Activated T-cell treated with anti-CD3 and anti-CD28 coated beads, Interleukin-2, amount 50 U/mL, for 72 hours (primary cell): ENCODE data around the gene MLLT10. TPM values are rescaled to one million over a fixed set of nuclear protein-coding genes. Genes with fewer than 3 reads are reported as not detected.
"Not testable (repeated sequence)": the region's sequence is repeated elsewhere in the genome, so short reads cannot be mapped to it uniquely, and the experiment has no call there.

ENCODE experiments used
- ATAC-seq, 2 donors: fragments of 150-1000 bp; cut with Tn5 transposase; replicated peaks in 1 of 2; 2 replicates each; pipeline ENCODE4 v1.10.0; 2021; ENCODE audit warnings: moderate library complexity in 2 of 2, mild to moderate bottlenecking in 1 of 2
- DNase-seq, 2 donors: peaks; one replicate each; pipeline ENCODE4 v3.0.0; 2021 to 2022; ENCODE audit warnings: mixed read lengths in 1 of 2
- H3K27ac Mint-ChIP-seq: one replicate; pipeline ENCODE4 v1.8.0; 2022; ENCODE audit warnings: mild to moderate bottlenecking, moderate library complexity, mixed read lengths
- H3K27me3 Mint-ChIP-seq: one replicate; pipeline ENCODE4 v1.8.0; 2022; ENCODE audit warnings: low read depth, mixed read lengths
- H3K36me3 Mint-ChIP-seq, 2 donors: one replicate each; pipeline ENCODE4 v1.8.0; 2022; ENCODE audit warnings: mixed read lengths in 2 of 2, mild to moderate bottlenecking in 1 of 2; ENCODE audit not compliant: insufficient read depth in 2 of 2
- H3K4me1 Mint-ChIP-seq: one replicate; pipeline ENCODE4 v1.8.0; 2022; ENCODE audit warnings: low read depth, mixed read lengths
- H3K4me3 Mint-ChIP-seq, 2 donors: one replicate each; pipeline ENCODE4 v1.8.0; 2022; ENCODE audit warnings: mild to moderate bottlenecking in 2 of 2, mixed read lengths in 2 of 2, moderate library complexity in 2 of 2
- H3K9me3 Mint-ChIP-seq, 2 donors: one replicate each; pipeline ENCODE4 v1.8.0; 2022; ENCODE audit warnings: mixed read lengths in 2 of 2
- total RNA-seq, 2 donors: library from RNA; stranded (reverse); gene quantifications; one replicate each; pipeline ENCODE4 v1.2.3, GENCODE V29; 2022

Gene MLLT10
- total RNA-seq, 2 donors from 2014 or later = 45.4 to 46.0 TPM

GRCh38 chr10:21607907-21608306 lies 73.9 kb downstream of the MLLT10 start:
- peaks cover 3 to 25% of the 10 kb centered on the region in 2 donors for H3K36me3 Mint-ChIP-seq
- DNase-seq (no peak), ATAC-seq (no peak)
- H3K4me1 Mint-ChIP-seq = peaks cover 38% of the 10 kb centered on the region
- no peak overlapping the region for H3K27ac Mint-ChIP-seq
- peaks cover 0 to 2% of the 10 kb centered on the region in 2 donors for H3K9me3 Mint-ChIP-seq
- no peaks in the 10 kb centered on the region for H3K27me3 Mint-ChIP-seq
- H3K4me3 Mint-ChIP-seq = no peak overlapping the region

- Mint-ChIP-seq H3K9me3 (no peaks in the 10 kb centered on the region), H3K27me3 (no peaks in the 10 kb centered on the region), H3K4me1 (peaks cover 31% of the 10 kb centered on the region), H3K27ac (peak overlapping the region; percentile 28), H3K4me3 (no peak overlapping the region), H3K36me3 (peaks cover 0 to 10% of the 10 kb centered on the region in 2 donors)
- no peak for DNase-seq
- no peak for ATAC-seq
These were observed 80.0 kb downstream of the MLLT10 start for GRCh38 chr10:21614000-21614399.

DNA sequence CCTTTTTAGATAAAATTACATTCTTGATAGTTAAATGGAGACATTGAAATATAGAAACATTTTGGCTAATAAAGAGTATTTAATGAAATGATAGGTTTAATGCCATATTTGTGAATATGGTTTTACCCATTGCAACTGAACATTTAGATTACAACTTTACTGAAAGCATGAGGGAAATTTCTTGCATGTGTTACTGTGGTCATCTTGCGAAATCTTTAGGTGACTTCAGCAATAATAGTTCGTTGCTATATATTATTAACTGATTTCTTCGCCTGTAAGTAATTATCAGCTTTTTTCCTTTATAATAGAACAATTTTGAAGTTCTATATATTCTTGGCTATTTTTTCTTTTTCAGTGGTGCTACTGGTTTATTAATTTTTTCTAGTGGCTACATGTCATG lies 83.2 kb downstream of the MLLT10 start:
- H3K27ac Mint-ChIP-seq = no peak overlapping the region
- H3K4me3 Mint-ChIP-seq = no peak overlapping the region
- H3K27me3 Mint-ChIP-seq = no peaks in the 10 kb centered on the region
- ATAC-seq (no peak), DNase-seq (no peak)
- peaks cover 0 to 8% of the 10 kb centered on the region in 2 donors for H3K36me3 Mint-ChIP-seq
- peaks cover 15% of the 10 kb centered on the region for H3K4me1 Mint-ChIP-seq
- no peaks in the 10 kb centered on the region for H3K9me3 Mint-ChIP-seq

- Mint-ChIP-seq H3K27me3 (no peaks in the 10 kb centered on the region), H3K4me3 (no peak overlapping the region), H3K9me3 (no peaks in the 10 kb centered on the region), H3K27ac (no peak overlapping the region), H3K36me3 (peaks cover 2 to 26% of the 10 kb centered on the region in 2 donors), H3K4me1 (peaks cover 19% of the 10 kb centered on the region)
- no peak for DNase-seq
- no peak for ATAC-seq
These were observed 89.3 kb downstream of the MLLT10 start for GRCh38 chr10:21623291-21623690.

DNA sequence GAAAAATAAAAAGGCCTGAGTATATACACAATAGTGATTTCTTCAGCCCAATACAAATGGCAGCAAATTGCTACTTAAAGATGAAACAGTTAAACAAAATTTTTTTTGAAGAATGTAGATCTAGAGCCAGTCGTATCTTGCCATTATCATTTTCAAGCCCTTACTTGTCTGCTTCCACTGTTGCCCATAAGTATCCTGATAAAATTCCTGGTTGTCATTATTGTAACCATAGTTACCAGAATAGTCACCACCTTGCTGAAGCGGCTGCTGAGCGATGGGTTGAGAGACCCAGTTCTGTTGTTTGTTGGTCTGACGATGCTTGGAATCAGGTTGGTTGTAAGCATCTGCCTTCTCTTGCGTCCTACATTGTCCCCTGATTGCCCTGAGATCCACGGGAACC lies 90.4 kb downstream of the MLLT10 start:
- not testable (repeated sequence) for H3K27ac Mint-ChIP-seq, DNase-seq
- peaks cover 2 to 24% of the 10 kb centered on the region in 2 donors for H3K36me3 Mint-ChIP-seq

DNA sequence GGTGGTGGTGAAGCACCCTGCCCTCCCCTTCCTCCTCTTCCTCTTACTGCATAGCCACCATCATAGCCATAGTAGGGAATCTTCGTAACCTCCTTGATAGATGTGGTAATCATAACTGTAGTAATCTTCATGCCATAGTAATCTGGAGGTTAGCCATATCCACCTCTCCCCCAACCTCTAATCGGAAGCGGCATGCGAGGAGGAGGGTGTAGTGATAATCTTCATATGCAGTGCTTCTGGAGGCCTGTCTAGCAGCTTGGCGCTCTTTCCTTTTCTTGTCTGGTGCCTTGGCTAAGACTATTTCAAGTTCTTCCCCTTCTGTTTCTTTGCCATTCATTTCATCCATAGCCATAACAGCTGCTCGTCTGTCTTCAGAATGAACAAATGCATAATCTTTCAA lies 90.9 kb downstream of the MLLT10 start:
- no peaks in the 10 kb centered on the region for H3K27me3 Mint-ChIP-seq
- H3K9me3 Mint-ChIP-seq = no peaks in the 10 kb centered on the region
- H3K27ac Mint-ChIP-seq = peak overlapping the region; percentile 24
- ATAC-seq = no peak
- peaks cover 19% of the 10 kb centered on the region for H3K4me1 Mint-ChIP-seq
- H3K4me3 Mint-ChIP-seq = no peak overlapping the region
- DNase-seq = no peak
- peaks cover 3 to 29% of the 10 kb centered on the region in 2 donors for H3K36me3 Mint-ChIP-seq

More for the DNA sequence above, 90.4 kb downstream of the MLLT10 start:
- not testable (repeated sequence) for H3K9me3 Mint-ChIP-seq, ATAC-seq, H3K4me3 Mint-ChIP-seq, H3K27me3 Mint-ChIP-seq
- peaks cover 19% of the 10 kb centered on the region for H3K4me1 Mint-ChIP-seq

DNA sequence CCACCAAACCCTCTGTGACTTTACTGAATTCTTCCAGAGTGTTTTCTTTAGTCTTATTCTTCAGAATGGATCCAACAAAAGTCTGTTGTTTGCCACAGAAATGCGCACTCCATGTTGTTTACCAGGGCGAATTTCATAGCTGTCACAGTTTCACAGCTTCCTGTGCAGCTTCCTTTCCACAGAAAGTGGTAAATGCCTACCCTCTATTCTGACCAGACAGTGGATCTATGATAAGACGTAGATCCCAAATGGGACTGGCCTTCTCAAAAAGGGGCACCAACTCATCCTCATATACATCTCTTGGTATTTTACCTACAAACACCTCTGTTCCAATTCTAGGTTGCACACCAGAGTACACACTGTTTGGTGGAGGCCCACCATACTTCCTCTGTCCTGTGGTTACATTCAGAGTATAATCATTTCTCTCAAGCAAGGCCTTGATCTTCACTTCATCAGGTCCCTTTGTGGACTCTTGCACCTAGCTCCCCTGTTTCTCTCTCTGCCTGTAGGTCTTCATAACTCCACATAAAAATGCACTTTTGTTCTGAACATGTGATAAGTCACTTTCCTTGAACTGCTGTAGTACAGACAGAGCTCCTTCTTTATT lies 91.7 kb downstream of the MLLT10 start:
- H3K4me3 Mint-ChIP-seq = no peak overlapping the region
- peaks cover 0 to under 1% of the 10 kb centered on the region in 2 donors for H3K9me3 Mint-ChIP-seq
- H3K27me3 Mint-ChIP-seq = no peaks in the 10 kb centered on the region
- H3K36me3 Mint-ChIP-seq = peaks cover 9 to 33% of the 10 kb centered on the region in 2 donors
- H3K4me1 Mint-ChIP-seq = peaks cover 19% of the 10 kb centered on the region
- DNase-seq = no peak
- H3K27ac Mint-ChIP-seq = peak overlapping the region; percentile 24
- ATAC-seq = no peak

DNA sequence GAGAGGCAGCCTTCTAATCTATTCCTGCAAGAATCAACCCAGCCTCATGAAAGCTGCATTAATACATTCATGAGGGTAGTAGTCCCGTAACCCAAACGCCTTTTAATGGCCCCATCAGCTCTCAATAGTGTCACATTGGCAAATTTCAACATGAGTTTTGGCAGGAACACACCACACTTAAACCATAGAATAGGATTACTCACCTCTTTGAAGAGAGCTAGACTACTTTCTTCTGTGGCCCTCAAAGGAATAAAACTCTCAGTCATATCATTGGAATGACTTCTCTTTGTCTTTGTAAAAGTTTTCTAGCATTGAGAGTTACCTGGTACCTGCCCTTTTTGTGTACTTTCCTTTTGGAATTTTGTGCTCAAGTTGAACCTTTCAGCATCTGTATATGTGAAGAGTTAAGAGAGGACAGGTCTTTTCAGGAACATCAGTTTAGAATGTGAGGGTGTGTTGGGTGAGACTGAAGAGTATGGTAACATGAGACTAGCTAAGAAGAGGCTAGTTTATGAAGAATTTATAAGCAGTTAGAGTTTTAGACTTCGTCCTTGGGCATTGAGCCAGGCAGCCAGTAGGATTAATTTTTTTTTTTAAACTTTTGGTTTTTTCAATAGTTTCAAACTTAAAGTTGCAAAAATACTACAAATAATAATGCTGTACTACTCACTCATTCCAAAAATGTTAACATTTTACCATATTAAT lies 92.6 kb downstream of the MLLT10 start:
- Mint-ChIP-seq H3K27me3 (no peaks in the 10 kb centered on the region), H3K9me3 (peaks cover 0 to 2% of the 10 kb centered on the region in 2 donors), H3K4me3 (no peak overlapping the region), H3K36me3 (peaks cover 10 to 38% of the 10 kb centered on the region in 2 donors), H3K27ac (no peak overlapping the region), H3K4me1 (peaks cover 19% of the 10 kb centered on the region)
- ATAC-seq = no peak
- no peak for DNase-seq

- H3K27ac Mint-ChIP-seq = no peak overlapping the region
These were observed 93.3 kb downstream of the MLLT10 start for GRCh38 chr10:21627331-21627730.

GRCh38 chr10:21628023-21628422 lies 94.0 kb downstream of the MLLT10 start:
- Mint-ChIP-seq H3K9me3 (peaks cover 0 to 2% of the 10 kb centered on the region in 2 donors), H3K4me1 (peaks cover 19% of the 10 kb centered on the region)

More at GRCh38 chr10:21627331-21627730, 93.3 kb downstream of the MLLT10 start:
- H3K27me3 Mint-ChIP-seq = no peaks in the 10 kb centered on the region
- H3K9me3 Mint-ChIP-seq = peaks cover 0 to 2% of the 10 kb centered on the region in 2 donors
- ATAC-seq (no peak), DNase-seq (no peak)
- peaks cover 10 to 38% of the 10 kb centered on the region in 2 donors for H3K36me3 Mint-ChIP-seq
- H3K4me1 Mint-ChIP-seq = peaks cover 19% of the 10 kb centered on the region
- H3K4me3 Mint-ChIP-seq = no peak overlapping the region

GRCh38 chr10:21628645-21629044 lies 94.6 kb downstream of the MLLT10 start:
- not testable (repeated sequence) for H3K4me3 Mint-ChIP-seq, DNase-seq, H3K9me3 Mint-ChIP-seq, H3K27me3 Mint-ChIP-seq, H3K27ac Mint-ChIP-seq, ATAC-seq
- H3K4me1 Mint-ChIP-seq = peaks cover 19% of the 10 kb centered on the region
- H3K36me3 Mint-ChIP-seq = peaks cover 10 to 38% of the 10 kb centered on the region in 2 donors

More at GRCh38 chr10:21628023-21628422, 94.0 kb downstream of the MLLT10 start:
- Mint-ChIP-seq H3K36me3 (peaks cover 10 to 38% of the 10 kb centered on the region in 2 donors), H3K4me3 (no peak overlapping the region), H3K27ac (no peak overlapping the region), H3K27me3 (no peaks in the 10 kb centered on the region)
- ATAC-seq (no peak), DNase-seq (no peak)

DNA sequence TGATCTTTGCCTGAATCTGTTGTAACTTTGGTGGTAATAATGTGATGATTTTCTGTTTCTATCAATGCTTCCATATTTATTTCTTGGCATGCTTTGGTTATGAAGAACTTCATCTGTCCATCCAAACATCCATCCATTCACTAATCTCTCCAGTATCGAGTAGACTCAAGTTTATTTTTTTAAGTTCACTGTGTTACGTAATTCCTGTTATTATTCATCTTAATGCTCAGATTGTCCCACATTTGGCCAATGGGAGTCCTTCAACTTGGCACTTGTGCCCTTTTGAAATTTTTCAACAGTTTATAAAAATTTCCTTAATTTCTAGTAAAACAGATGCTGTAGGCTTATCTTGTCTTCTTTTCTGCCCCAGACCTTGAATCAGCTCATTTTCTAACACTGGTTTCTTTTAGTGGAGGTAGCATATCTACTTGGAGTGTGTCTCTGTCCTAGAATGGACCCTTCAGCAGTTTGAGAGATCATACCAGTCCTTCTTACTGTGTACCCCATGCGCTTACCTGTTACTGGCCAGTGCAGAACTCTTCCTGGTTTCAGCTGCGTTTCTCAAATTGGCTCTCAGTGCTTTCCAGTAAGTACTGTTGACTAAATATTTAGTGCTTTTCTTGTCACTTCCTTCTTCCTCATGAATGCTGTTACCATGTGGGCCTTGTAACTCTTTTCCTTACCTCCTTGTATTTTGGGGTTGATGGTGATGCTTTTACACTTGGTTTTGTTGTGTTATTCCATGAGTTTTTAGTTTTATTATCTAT lies 100.8 kb downstream of the MLLT10 start:
- H3K9me3 Mint-ChIP-seq = peaks cover 0 to 2% of the 10 kb centered on the region in 2 donors
- no peak overlapping the region for H3K27ac Mint-ChIP-seq
- DNase-seq (no peak), ATAC-seq (no peak)
- H3K27me3 Mint-ChIP-seq = no peaks in the 10 kb centered on the region
- H3K4me3 Mint-ChIP-seq = no peak overlapping the region
- peaks cover 15 to 23% of the 10 kb centered on the region in 2 donors for H3K36me3 Mint-ChIP-seq
- peaks cover 10% of the 10 kb centered on the region for H3K4me1 Mint-ChIP-seq

- H3K36me3 Mint-ChIP-seq = peaks cover 6 to 12% of the 10 kb centered on the region in 2 donors
- H3K27ac Mint-ChIP-seq = no peak overlapping the region
- no peaks in the 10 kb centered on the region for H3K9me3 Mint-ChIP-seq
- H3K27me3 Mint-ChIP-seq = no peaks in the 10 kb centered on the region
- H3K4me3 Mint-ChIP-seq = no peak overlapping the region
- DNase-seq = no peak
- no peak for ATAC-seq
- H3K4me1 Mint-ChIP-seq = peaks cover 10% of the 10 kb centered on the region
These were observed 103.8 kb downstream of the MLLT10 start for GRCh38 chr10:21637795-21638194.
